Testis (tissue), 3 donors: ENCODE results near the gene TRIM21. TPM values are rescaled to one million over a fixed set of nuclear protein-coding genes. Genes with fewer than 3 reads are reported as not detected.
"Not testable (repeated sequence)": the region's sequence is repeated elsewhere in the genome, so short reads cannot be mapped to it uniquely, and the experiment has no call there.

Experiments used
- DNase-seq: peaks from one replicate; pipeline ENCODE4 v3.0.0-alpha.2; 2019
- H3K27ac ChIP-seq, 2 donors: fragments of 200-600 bp; sonication (generic); one replicate each; pipeline ENCODE4 v1.5.1; 2019
- H3K27me3 ChIP-seq: fragments of 200-600 bp; sonication (generic); one replicate; pipeline ENCODE4 v1.5.1; 2019
- H3K36me3 ChIP-seq: fragments of 200-600 bp; sonication (generic); one replicate; pipeline ENCODE4 v1.5.1; 2017; ENCODE audit warnings: low read depth; ENCODE audit errors: missing control alignments
- H3K4me1 ChIP-seq: fragments of 200-600 bp; sonication (generic); one replicate; pipeline ENCODE4 v1.5.1; 2019
- H3K4me3 ChIP-seq, 2 donors: fragments of 200-600 bp; sonication (generic); one replicate each; pipeline ENCODE4 v1.5.1; 2017 to 2019
- H3K9me3 ChIP-seq: fragments of 200-600 bp; sonication (generic); one replicate; pipeline ENCODE4 v1.5.1; 2017
- CTCF ChIP-seq, 3 experiments: fragments of 450-650 bp in 2 of 3; fragments of 200-600 bp in 1 of 3; sonication (generic) in 1 of 3; IDR thresholded peaks; one replicate each; pipeline ENCODE4 v1.5.1; 2016 to 2019; ENCODE audit warnings: antibody characterized with exemption in 3 of 3, mild to moderate bottlenecking in 2 of 3, moderate library complexity in 1 of 3
- POLR2A ChIP-seq: fragments of 450-650 bp; IDR thresholded peaks from one replicate; pipeline ENCODE4 v1.6.1; 2017; ENCODE audit warnings: antibody characterized with exemption, mild to moderate bottlenecking, moderate library complexity
- WGBS, 2 donors: methylation state at CpG; one replicate each; pipeline ENCODE4 v1.1.5; 2018; 5-methylcytosine and 5-hydroxymethylcytosine counted together
- intact Hi-C: fragments of 100-400 bp; cut with DNase I; formaldehyde crosslinking; loops from one replicate; pipeline ENCODE4 v1.15.1; 2023; ENCODE audit warnings: low total_unique reads
- polyA plus RNA-seq: library from polyadenylated mRNA; stranded (reverse); fragments of 350-450 nt; fragmentation: Illumina TruSeq; extraction: RNeasy Lipid Tissue Mini Kit (QIAGEN cat#74804); gene quantifications from one replicate; pipeline ENCODE4 v1.2.3, GENCODE V29; 2014; ENCODE audit warnings: low read depth, low replicate concordance; ENCODE audit not compliant: insufficient read depth
- total RNA-seq, 2 donors: library from RNA; depleted of rRNA; stranded (reverse); fragments of >200 nt; gene quantifications; one replicate each; pipeline ENCODE4 v1.2.3, GENCODE V29; 2016

Gene TRIM21
- total and polyA plus RNA-seq, 3 donors from 2014 or later = 4.6 to 11.0 (median 8.9) TPM

- WGBS, 2 donors = 71 to 80% methylated on average over 4 of the region's 4 CpGs
- TF ChIP-seq POLR2A = no peak
- no peak for TF ChIP-seq CTCF (IDR thresholded peaks at IDR 0.05)
- DNase-seq = no peak
- H3K27me3 ChIP-seq = no peaks in the 10 kb centered on the region
- no peaks in the 10 kb centered on the region for H3K9me3 ChIP-seq
- no peaks in the 10 kb centered on the region for H3K36me3 ChIP-seq
- intact Hi-C loops = no loop called here
- no peaks in the 10 kb centered on the region for H3K4me1 ChIP-seq
- H3K4me3 ChIP-seq = no peak overlapping the region
- no peak overlapping the region for H3K27ac ChIP-seq
Measured at GRCh38 chr11:4430051-4430450, 36.5 kb upstream of the TRIM21 start.

GRCh38 chr11:4418403-4418802, 24.9 kb upstream of the TRIM21 start:
- no peaks in the 10 kb centered on the region for H3K36me3 ChIP-seq
- H3K4me3 ChIP-seq = no peak overlapping the region
- no peak for DNase-seq
- no peaks in the 10 kb centered on the region for H3K27me3 ChIP-seq
- intact Hi-C loops = no loop called here
- no peak for TF ChIP-seq POLR2A
- no peak for TF ChIP-seq CTCF (IDR thresholded peaks at IDR 0.05)
- WGBS, 2 donors = 81 to 82% methylated on average over 8 of the region's 8 CpGs
- no peaks in the 10 kb centered on the region for H3K9me3 ChIP-seq
- H3K27ac ChIP-seq = no peak overlapping the region
- no peaks in the 10 kb centered on the region for H3K4me1 ChIP-seq

- intact Hi-C loops = no loop called here
- no peak for DNase-seq
- TF ChIP-seq POLR2A (no peak), CTCF (IDR thresholded peaks at IDR 0.05) (no peak)
- Histone ChIP-seq H3K27ac (no peak overlapping the region), H3K4me3 (no peak overlapping the region), H3K36me3 (no peaks in the 10 kb centered on the region), H3K27me3 (no peaks in the 10 kb centered on the region), H3K9me3 (no peaks in the 10 kb centered on the region), H3K4me1 (no peaks in the 10 kb centered on the region)
- 43 to 48% methylated on average over 1 of the region's 1 CpG for WGBS, 2 donors
Measured at GRCh38 chr11:4416816-4417215, 23.3 kb upstream of the TRIM21 start.

- H3K27me3 ChIP-seq = no peaks in the 10 kb centered on the region
- H3K9me3 ChIP-seq = no peaks in the 10 kb centered on the region
- no peaks in the 10 kb centered on the region for H3K4me1 ChIP-seq
- intact Hi-C loops = no loop called here
- TF ChIP-seq POLR2A = no peak
- TF ChIP-seq CTCF (IDR thresholded peaks at IDR 0.05) = no peak
- no peak overlapping the region for H3K4me3 ChIP-seq
- no peaks in the 10 kb centered on the region for H3K36me3 ChIP-seq
- WGBS, 2 donors = 34 to 36% methylated on average over 1 of the region's 1 CpG
- H3K27ac ChIP-seq = no peak overlapping the region
- no peak for DNase-seq
Measured at GRCh38 chr11:4416306-4416705, 22.8 kb upstream of the TRIM21 start.

- intact Hi-C loops, DNase-seq: not testable (repeated sequence)
- 85 to 86% methylated on average over 1 to 6 of the region's 6 CpGs for WGBS, 2 donors
Measured at GRCh38 chr11:4406206-4406605, 12.7 kb upstream of the TRIM21 start.

More at GRCh38 chr11:4406206-4406605, 12.7 kb upstream of the TRIM21 start:
- H3K4me1 ChIP-seq, H3K27ac ChIP-seq, H3K9me3 ChIP-seq, H3K36me3 ChIP-seq, H3K4me3 ChIP-seq, H3K27me3 ChIP-seq: not testable (repeated sequence)
